Lower leg skin (tissue), 3 donors: ENCODE data around the gene CLGN.

Experiments
- POLR2A ChIP-seq, 2 donors: fragments of 450-650 bp; IDR thresholded peaks; one replicate each; pipeline ENCODE4 v1.6.1; 2016 to 2017; ENCODE audit warnings: antibody characterized with exemption in 2 of 2, mild to moderate bottlenecking in 1 of 2, moderate library complexity in 1 of 2
- TF ChIP-seq, protein P1 (sequence below), 3 donors: fragments of 450-650 bp; IDR thresholded peaks; one replicate each; pipeline ENCODE4 v1.5.1; 2016; ENCODE audit warnings: antibody characterized with exemption in 3 of 3, mild to moderate bottlenecking in 3 of 3, moderate library complexity in 2 of 3

DNA sequence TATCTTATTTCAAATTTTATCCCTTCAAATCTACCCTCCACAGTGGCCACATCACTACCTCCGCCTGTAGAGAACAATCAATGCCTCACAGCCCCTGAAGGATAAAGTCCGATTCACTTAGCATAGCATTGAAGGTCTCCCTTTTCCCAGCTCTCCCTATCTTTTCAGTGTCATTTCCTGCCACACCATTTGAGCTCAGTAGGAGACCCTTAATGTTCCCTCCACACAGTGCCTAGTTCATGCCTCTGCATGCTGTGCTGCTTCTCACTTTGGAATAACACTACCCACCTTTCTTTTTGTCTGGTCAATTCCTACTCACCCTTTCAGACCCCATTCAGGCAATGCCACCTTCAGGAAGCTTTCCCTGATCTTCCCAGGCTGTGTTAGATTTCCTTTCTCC is 77.6 kb downstream of the CLGN start:
- TF ChIP-seq, protein P1, sequence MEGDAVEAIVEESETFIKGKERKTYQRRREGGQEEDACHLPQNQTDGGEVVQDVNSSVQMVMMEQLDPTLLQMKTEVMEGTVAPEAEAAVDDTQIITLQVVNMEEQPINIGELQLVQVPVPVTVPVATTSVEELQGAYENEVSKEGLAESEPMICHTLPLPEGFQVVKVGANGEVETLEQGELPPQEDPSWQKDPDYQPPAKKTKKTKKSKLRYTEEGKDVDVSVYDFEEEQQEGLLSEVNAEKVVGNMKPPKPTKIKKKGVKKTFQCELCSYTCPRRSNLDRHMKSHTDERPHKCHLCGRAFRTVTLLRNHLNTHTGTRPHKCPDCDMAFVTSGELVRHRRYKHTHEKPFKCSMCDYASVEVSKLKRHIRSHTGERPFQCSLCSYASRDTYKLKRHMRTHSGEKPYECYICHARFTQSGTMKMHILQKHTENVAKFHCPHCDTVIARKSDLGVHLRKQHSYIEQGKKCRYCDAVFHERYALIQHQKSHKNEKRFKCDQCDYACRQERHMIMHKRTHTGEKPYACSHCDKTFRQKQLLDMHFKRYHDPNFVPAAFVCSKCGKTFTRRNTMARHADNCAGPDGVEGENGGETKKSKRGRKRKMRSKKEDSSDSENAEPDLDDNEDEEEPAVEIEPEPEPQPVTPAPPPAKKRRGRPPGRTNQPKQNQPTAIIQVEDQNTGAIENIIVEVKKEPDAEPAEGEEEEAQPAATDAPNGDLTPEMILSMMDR (IDR thresholded peaks at IDR 0.05): no peak
- no peak for TF ChIP-seq POLR2A (IDR thresholded peaks at IDR 0.05)
